Frontal cortex (tissue), 4 donors: ENCODE data around the gene PPIL3. TPM values are rescaled to one million over a fixed set of nuclear protein-coding genes. Genes with fewer than 3 reads are reported as not detected.
"Not testable (repeated sequence)": the region's sequence is repeated elsewhere in the genome, so short reads cannot be mapped to it uniquely, and the experiment has no call there.

Experiments
- DNase-seq, 2 donors: peaks; one replicate each; pipeline ENCODE4 v3.0.0; 2012; ENCODE audit warnings: low spot score in 2 of 2
- FAIRE-seq: peaks from 2 replicates; lab custom pipeline; 2012; peaks lifted over from hg19 to GRCh38; lab: Jason Lieb, UNC
- total RNA-seq: library from RNA; depleted of rRNA; stranded (reverse); fragments of >200 nt; gene quantifications from one replicate; pipeline ENCODE4 v1.2.3, GENCODE V29; 2014
- donor health status: control.
- donor health status: control.
- donor health status: control.

The PPIL3 gene
- 46.5 TPM for total RNA-seq

GRCh38 chr2:200888704-200889625 lies at the start of gene PPIL3, which contains the start of gene NIF3L1:
Gene PPIL3 (minus strand): TSS chr2:200889077. CDS start chr2:200887615, 1,462 bp downstream.
Gene NIF3L1 (plus strand): TSS chr2:200889371. CDS start chr2:200891944, 2,573 bp downstream.
- DNase-seq, result peak; percentile 60 to 78
- no peak for FAIRE-seq

- FAIRE-seq (peak; percentile 74), DNase-seq (no peak)
Observed at GRCh38 chr2:200930947-200931626, 42.2 kb upstream of the PPIL3 start.

- no peak for FAIRE-seq
Observed at GRCh38 chr2:200929334-200930249, 40.7 kb upstream of the PPIL3 start.

GRCh38 chr2:200922439-200922838 lies 33.6 kb upstream of the PPIL3 start:
- DNase-seq (no peak), FAIRE-seq (no peak)

More at GRCh38 chr2:200929334-200930249, 40.7 kb upstream of the PPIL3 start:
- DNase-seq, result no peak

GRCh38 chr2:200913654-200914053 lies 24.8 kb upstream of the PPIL3 start:
- no peak for FAIRE-seq

GRCh38 chr2:200909958-200910357 lies 21.1 kb upstream of the PPIL3 start:
- no peak for FAIRE-seq

More at GRCh38 chr2:200913654-200914053, 24.8 kb upstream of the PPIL3 start:
- no peak for DNase-seq

DNA sequence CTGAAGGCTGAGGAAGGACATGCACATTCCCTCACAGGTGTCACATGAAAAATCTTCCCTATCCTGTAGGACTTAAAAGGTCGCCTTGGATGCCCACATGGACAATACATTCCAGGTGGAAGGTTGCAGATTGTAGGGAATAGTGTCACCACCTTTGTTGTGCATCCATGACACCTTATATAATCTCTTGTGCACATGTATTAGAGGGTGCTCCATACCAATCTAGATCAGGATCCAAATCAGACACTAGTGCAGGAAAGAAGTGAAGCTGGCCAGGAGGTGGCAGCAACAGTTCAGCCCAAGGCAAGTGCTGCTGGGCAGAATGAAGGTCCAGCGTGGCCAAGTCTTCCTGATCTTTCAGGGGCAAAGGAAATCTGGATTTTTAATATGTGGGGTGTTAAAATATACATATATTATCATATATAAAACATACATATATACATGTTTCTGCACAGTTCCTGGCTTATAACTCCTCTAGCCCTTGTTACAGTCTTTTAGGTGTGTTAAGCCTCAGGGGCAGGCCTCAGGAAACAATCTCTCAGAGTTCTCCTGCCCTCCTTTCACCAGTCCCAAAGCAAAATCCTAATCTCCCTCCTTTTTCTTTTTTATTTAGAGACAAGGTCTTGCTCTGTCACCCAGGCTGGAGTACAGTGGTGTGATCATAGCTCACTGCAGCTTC lies 16.9 kb upstream of the PPIL3 start:
- DNase-seq, result peak; percentile 18 to 54
- FAIRE-seq, result peak; percentile 34

More at GRCh38 chr2:200909958-200910357, 21.1 kb upstream of the PPIL3 start:
- DNase-seq, result no peak

- peak; percentile 19 to 67 for DNase-seq
- FAIRE-seq, result no peak
Observed at GRCh38 chr2:200901459-200902072, 12.7 kb upstream of the PPIL3 start.

GRCh38 chr2:200899482-200899881 lies 10.6 kb upstream of the PPIL3 start:
- no peak for FAIRE-seq

DNA sequence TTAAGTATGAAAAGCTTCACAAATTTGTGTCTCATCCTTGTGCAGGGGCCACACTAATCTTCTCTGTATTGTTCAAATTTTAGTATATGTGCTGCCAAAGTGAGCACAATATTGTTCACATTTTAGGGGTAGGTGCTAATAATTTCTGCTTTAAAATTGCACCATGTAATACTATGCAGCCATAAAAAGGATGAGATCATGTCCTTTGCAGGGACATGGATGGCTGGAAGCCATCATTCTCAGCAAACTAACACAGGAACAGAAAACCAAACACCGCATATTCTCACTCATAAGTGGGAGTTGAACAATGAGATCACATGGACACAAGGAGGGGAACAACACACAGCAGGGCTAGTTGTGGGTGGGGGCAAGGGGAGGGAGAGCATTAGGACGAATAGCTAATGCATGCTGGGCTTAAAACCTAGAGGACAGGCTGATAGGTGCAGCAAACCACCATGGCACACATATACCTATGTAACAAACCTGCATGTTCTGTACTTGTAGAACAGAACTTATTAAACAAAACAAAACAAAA lies 7.1 kb downstream of the PPIL3 start:
- not testable (repeated sequence) for FAIRE-seq, DNase-seq

More at GRCh38 chr2:200899482-200899881, 10.6 kb upstream of the PPIL3 start:
- DNase-seq, result no peak

- FAIRE-seq (no peak), DNase-seq (no peak)
Observed at GRCh38 chr2:200878289-200878880, 10.5 kb downstream of the PPIL3 start.

DNA sequence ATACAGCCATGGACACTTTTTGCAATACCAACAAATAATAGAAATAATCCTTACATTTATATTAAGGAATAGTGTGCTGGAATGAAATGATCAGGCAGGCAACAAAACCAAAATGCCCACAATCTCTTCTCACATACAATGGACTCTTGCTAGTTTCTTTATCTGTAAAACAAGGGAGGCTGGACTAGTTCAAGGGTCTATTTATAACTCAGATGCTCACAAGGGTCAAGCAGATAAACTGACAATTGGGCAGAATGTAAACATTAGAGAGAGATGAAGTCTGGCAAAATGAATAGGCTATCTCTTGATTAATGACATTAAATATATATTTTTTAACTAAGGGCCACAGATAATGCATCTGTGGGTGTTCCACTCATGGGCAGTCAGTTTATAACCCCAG lies 11.4 kb downstream of the PPIL3 start:
- no peak for DNase-seq
- FAIRE-seq, result no peak

DNA sequence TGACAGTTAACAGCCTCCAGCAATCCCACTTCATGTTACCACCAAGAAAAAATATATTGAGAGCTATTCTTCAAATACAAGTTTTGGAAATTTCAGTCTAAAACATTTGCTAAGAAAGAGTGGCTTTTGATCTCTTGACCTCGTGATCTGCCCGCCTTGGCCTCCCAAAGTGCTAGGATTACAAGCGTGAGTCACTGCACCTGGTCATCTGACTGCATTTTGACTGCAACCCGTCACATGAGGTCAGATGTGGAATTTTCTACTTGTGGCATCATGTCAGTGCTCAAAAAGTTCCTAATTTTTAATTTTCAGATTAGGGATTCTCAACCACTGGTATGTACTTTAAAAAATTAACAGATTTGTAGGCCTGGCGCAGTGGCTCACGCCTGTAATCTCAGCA lies 15.3 kb downstream of the PPIL3 start:
- no peak for FAIRE-seq
- DNase-seq, result no peak

GRCh38 chr2:200871151-200871550 lies 17.7 kb downstream of the PPIL3 start:
- DNase-seq, result no peak
- no peak for FAIRE-seq

DNA sequence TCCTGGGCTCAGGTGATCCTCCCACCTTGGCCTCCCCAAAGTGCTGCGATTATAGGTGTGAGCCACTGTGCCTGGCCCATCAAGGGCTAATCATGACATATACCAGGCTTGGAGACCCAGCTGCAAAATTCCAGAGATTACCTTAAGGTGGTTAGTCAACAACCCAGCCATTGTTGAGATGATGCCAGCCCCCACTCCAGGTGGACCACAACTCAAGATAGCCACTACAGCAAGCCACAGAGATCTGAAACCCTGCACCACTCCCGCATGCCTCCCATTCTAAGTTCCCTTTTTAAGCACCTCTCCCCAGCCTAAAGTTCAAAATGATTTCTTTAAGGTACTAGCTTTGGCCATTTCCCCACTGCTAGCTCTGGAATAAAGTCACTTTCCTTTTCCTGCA lies 19.9 kb downstream of the PPIL3 start:
- DNase-seq (no peak), FAIRE-seq (no peak)

GRCh38 chr2:200864176-200865034 lies 24.5 kb downstream of the PPIL3 start, which contains the start of gene CLK1:
Gene CLK1 (minus strand): TSS chr2:200864658. CDS start chr2:200861862, 2,796 bp downstream.
- DNase-seq (peak; percentile 93), FAIRE-seq (no peak)

DNA sequence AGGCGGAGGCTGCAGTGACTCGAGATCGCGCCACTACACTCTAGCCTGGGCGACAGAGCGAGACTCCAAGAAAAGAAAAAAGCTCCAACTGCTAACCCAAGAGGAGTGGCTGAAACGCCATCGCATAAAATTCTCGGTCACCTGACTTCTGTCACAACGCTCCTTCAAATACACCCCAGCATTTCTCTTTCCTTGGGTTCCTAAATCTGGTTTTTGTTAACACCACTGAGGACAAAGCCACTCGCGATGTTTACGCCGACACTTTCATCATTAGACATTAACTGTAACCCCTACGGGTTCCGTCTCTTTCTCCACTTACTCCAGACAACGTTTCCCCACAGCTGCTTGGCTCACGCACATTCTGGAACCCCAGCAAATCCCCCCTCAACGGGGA lies 25.1 kb downstream of the PPIL3 start:
- FAIRE-seq, result no peak
- DNase-seq, result no peak
